PC-3 (cell line): ENCODE data around the gene PMEPA1. TPM values are rescaled to one million over a fixed set of nuclear protein-coding genes. Genes with fewer than 3 reads are reported as not detected.

ENCODE experiments used
- ATAC-seq: fragments of 200-7000 bp; cut with Tn5 transposase; 2 replicates; pipeline ENCODE4 v1.9.1; 2020; ENCODE audit warnings: mild to moderate bottlenecking, moderate library complexity
- BruUV-seq: library from RNA; stranded (reverse); fragments of 400-500 nt; replicated peaks from 2 replicates; lab custom pipeline; 2021; lab: Mats Ljungman, UMichigan
- CTCF ChIA-PET: fragments of 300-600 bp; sonication (Branson Sonifier 250); formaldehyde crosslinking; loops from one replicate; lab custom pipeline; 2022; ENCODE audit warnings: antibody characterized with exemption; lab: Charles Lee
- POLR2A ChIA-PET: fragments of 300-600 bp; sonication (Branson Sonifier 250); formaldehyde crosslinking; loops from one replicate; lab custom pipeline; 2022; ENCODE audit warnings: antibody characterized with exemption; ENCODE audit not compliant: unreplicated experiment; lab: Charles Lee
- DNase-seq: peaks from one replicate; pipeline ENCODE4 v3.0.0-alpha.2; 2015
- H2AFZ ChIP-seq: fragments of 300-600 bp; sonication (generic); 2 replicates; pipeline ENCODE4 v1.6.0; 2016; ENCODE audit warnings: antibody characterized with exemption, low read length
- H3F3A ChIP-seq: fragments of 300-600 bp; sonication (generic); one replicate; pipeline ENCODE4 v1.6.0; 2017; ENCODE audit warnings: antibody characterized with exemption, low read length, control low read depth, mild to moderate bottlenecking; ENCODE audit not compliant: unreplicated experiment
- H3K27ac ChIP-seq: fragments of 300-600 bp; sonication (generic); 2 replicates; pipeline ENCODE4 v1.5.1; 2016; ENCODE audit warnings: mild to moderate bottlenecking, low read length
- H3K27me3 ChIP-seq: fragments of 300-600 bp; sonication (generic); 2 replicates; pipeline ENCODE4 v1.6.1; 2016; ENCODE audit warnings: low read length, mixed read lengths
- H3K36me3 ChIP-seq: fragments of 300-600 bp; sonication (generic); 2 replicates; pipeline ENCODE4 v1.6.1; 2016; ENCODE audit warnings: low read depth, mixed run types, low read length, mixed read lengths
- H3K4me1 ChIP-seq: fragments of 300-600 bp; sonication (generic); 2 replicates; pipeline ENCODE4 v1.5.1; 2016; ENCODE audit warnings: low read length; ENCODE audit not compliant: insufficient read depth
- H3K4me2 ChIP-seq: fragments of 300-600 bp; sonication (generic); 2 replicates; pipeline ENCODE4 v1.6.0; 2016; ENCODE audit warnings: low read length
- H3K4me3 ChIP-seq: fragments of 300-600 bp; sonication (generic); 2 replicates; pipeline ENCODE4 v1.5.1; 2016; ENCODE audit warnings: mild to moderate bottlenecking, low read length, mixed read lengths
- H3K79me2 ChIP-seq: fragments of 300-600 bp; sonication (generic); 2 replicates; pipeline ENCODE4 v1.6.1; 2017; ENCODE audit warnings: low read length, mixed read lengths
- H3K9ac ChIP-seq: fragments of 300-600 bp; sonication (generic); 2 replicates; pipeline ENCODE4 v1.6.0; 2016; ENCODE audit warnings: mild to moderate bottlenecking, low read length
- H3K9me2 ChIP-seq: fragments of 300-600 bp; sonication (generic); replicated peaks from 2 replicates; pipeline ENCODE4 v1.6.1; 2016; ENCODE audit warnings: mixed run types, low read length, mixed read lengths
- H3K9me3 ChIP-seq: fragments of 300-600 bp; sonication (generic); 2 replicates; pipeline ENCODE4 v1.6.1; 2016; ENCODE audit warnings: low read length, mixed read lengths
- H4K20me1 ChIP-seq: fragments of 300-600 bp; sonication (generic); 2 replicates; pipeline ENCODE4 v1.6.1; 2016; ENCODE audit warnings: low read length, mixed read lengths
- CTCF ChIP-seq: fragments of 300-600 bp; sonication (generic); conservative IDR thresholded peaks from 2 replicates; pipeline ENCODE4 v1.5.1; 2017; ENCODE audit warnings: antibody characterized with exemption, low read depth, mild to moderate bottlenecking, low read length
- EZH2 ChIP-seq: fragments of 300-600 bp; sonication (generic); IDR thresholded peaks from one replicate; pipeline ENCODE4 v1.6.1; 2017; ENCODE audit warnings: antibody characterized with exemption, mild to moderate bottlenecking, low read length; ENCODE audit not compliant: unreplicated experiment
- EZH2phosphoT487 ChIP-seq: fragments of 300-600 bp; sonication (generic); IDR thresholded peaks from 2 replicates; pipeline ENCODE4 v1.6.1; 2018; ENCODE audit warnings: mild to moderate bottlenecking, antibody characterized with exemption, low read length, borderline replicate concordance
- intact Hi-C: fragments of 100-400 bp; cut with micrococcal nuclease; formaldehyde crosslinking; loops from 2 replicates; pipeline ENCODE4 v1.9.0; 2023
- total RNA-seq: library from RNA; depleted of rRNA; stranded (reverse); fragments of >200 nt; gene quantifications from 2 replicates; pipeline ENCODE4 v1.2.3, GENCODE V29; 2014

Gene PMEPA1
- total RNA-seq, 1 experiment from 2014 or later, result 21.9 TPM

GRCh38 chr20:57749869-57750268 is 40.1 kb upstream of the PMEPA1 start:
- ChIA-PET CTCF (no interaction called here), POLR2A (no interaction called here)
- TF ChIP-seq EZH2phosphoT487, result no peak
- no peak for TF ChIP-seq EZH2
- no peak for TF ChIP-seq CTCF
- Histone ChIP-seq H3K9me2 (no peaks in the 10 kb centered on the region), H3K4me2 (no peak overlapping the region), H3K9me3 (no peaks in the 10 kb centered on the region), H3F3A (no peaks in the 10 kb centered on the region), H4K20me1 (no peaks in the 10 kb centered on the region), H2AFZ (no peak overlapping the region), H3K79me2 (no peaks in the 10 kb centered on the region), H3K4me3 (no peak overlapping the region), H3K9ac (no peak overlapping the region), H3K4me1 (peaks cover 18% of the 10 kb centered on the region), H3K27me3 (no peaks in the 10 kb centered on the region), H3K36me3 (no peaks in the 10 kb centered on the region), H3K27ac (no peak overlapping the region)
- DNase-seq, result no peak
- no TSS peak for BruUV-seq
- no peak for ATAC-seq
- intact Hi-C loops, result no loop called here

- H3K79me2 ChIP-seq, result no peaks in the 10 kb centered on the region
- H3K9ac ChIP-seq, result peak overlapping the region; percentile 50
- no peaks in the 10 kb centered on the region for H3K36me3 ChIP-seq
- POLR2A ChIA-PET, result no interaction called here
- no peaks in the 10 kb centered on the region for H4K20me1 ChIP-seq
- no peaks in the 10 kb centered on the region for H3K9me2 ChIP-seq
- BruUV-seq, result no TSS peak
- peak overlapping the region; percentile 79 for H3K4me2 ChIP-seq
- CTCF ChIA-PET, result interaction anchor here (0.6 kb wide), 1 partner anchor 50 kb away, joined by 3 read pairs; no protein-coding TSS in a partner anchor
- ATAC-seq (peak; percentile 32), DNase-seq (no peak)
- peak overlapping the region; percentile 58 for H3K4me3 ChIP-seq
- H3F3A ChIP-seq, result no peaks in the 10 kb centered on the region
- TF ChIP-seq EZH2 (no peak), EZH2phosphoT487 (no peak), CTCF (no peak)
- H3K9me3 ChIP-seq, result no peaks in the 10 kb centered on the region
- H3K27me3 ChIP-seq, result no peaks in the 10 kb centered on the region
- H3K4me1 ChIP-seq, result peaks cover 18% of the 10 kb centered on the region
- peak overlapping the region; percentile 69 for H2AFZ ChIP-seq
- peak overlapping the region; percentile 43 for H3K27ac ChIP-seq
- intact Hi-C loops, result no loop called here
These were observed 39.4 kb upstream of the PMEPA1 start for GRCh38 chr20:57749131-57749690.

- no peaks in the 10 kb centered on the region for H3K9me2 ChIP-seq
- ChIA-PET POLR2A (interaction anchor here (0.9 kb wide), 1 partner anchor 467 kb away, joined by 3 read pairs; no protein-coding TSS in a partner anchor), CTCF (interaction anchor here (0.6 kb wide), 1 partner anchor 50 kb away, joined by 3 read pairs; no protein-coding TSS in a partner anchor)
- H2AFZ ChIP-seq, result peak overlapping the region; percentile 69
- no TSS peak for BruUV-seq
- H3K4me3 ChIP-seq, result peak overlapping the region; percentile 58
- no peaks in the 10 kb centered on the region for H3K36me3 ChIP-seq
- no peaks in the 10 kb centered on the region for H3K9me3 ChIP-seq
- H3K79me2 ChIP-seq, result no peaks in the 10 kb centered on the region
- peaks cover 23% of the 10 kb centered on the region for H3K4me1 ChIP-seq
- peak; percentile 88 for ATAC-seq
- peak overlapping the region; percentile 43 for H3K27ac ChIP-seq
- intact Hi-C loops, result loop anchor here (1.0 kb wide), 2 partner anchors 30 to 34 kb away; no protein-coding TSS in a partner anchor
- peak overlapping the region; percentile 50 for H3K9ac ChIP-seq
- H4K20me1 ChIP-seq, result no peaks in the 10 kb centered on the region
- peak; percentile 97 for DNase-seq
- H3F3A ChIP-seq, result no peaks in the 10 kb centered on the region
- peak overlapping the region; percentile 79 for H3K4me2 ChIP-seq
- TF ChIP-seq EZH2 (no peak), CTCF (peak; percentile 20; the same call in 1 of the 2 replicates), EZH2phosphoT487 (peak; percentile 90)
- no peaks in the 10 kb centered on the region for H3K27me3 ChIP-seq
These were observed 38.9 kb upstream of the PMEPA1 start for GRCh38 chr20:57748601-57749130.
